Heart left ventricle (tissue), 16 donors: ENCODE results near the gene MEGF10. TPM values are rescaled to one million over a fixed set of nuclear protein-coding genes. Genes with fewer than 3 reads are reported as not detected.

Experiments
- ATAC-seq, 4 donors: fragments of 200-7000 bp; cut with Tn5 transposase; one replicate each; pipeline ENCODE4 v1.9.1; 2020 to 2022; ENCODE audit warnings: moderate library complexity in 4 of 4, mild to moderate bottlenecking in 3 of 4, moderate number of reproducible peaks in 1 of 4
- DNase-seq, 5 donors: peaks; one replicate each; pipeline ENCODE4 v3.0.0-alpha.2; 2020
- H3K27ac ChIP-seq, 12 donors: fragments of 200-600 bp; sonication (generic) in 4 of 12; one replicate each; pipeline versions ENCODE4 v1.5.0 to v1.8.0; 2016 to 2022; ENCODE audit warnings: mild to moderate bottlenecking in 2 of 12
- H3K27me3 ChIP-seq, 9 donors: fragments of 200-600 bp; sonication (generic) in 2 of 9; one replicate each; pipeline versions ENCODE4 v1.5.1 to v1.8.0; 2016 to 2022; ENCODE audit warnings: mild to moderate bottlenecking in 3 of 9
- H3K36me3 ChIP-seq, 9 donors: fragments of 200-600 bp; sonication (generic) in 2 of 9; one replicate each; pipeline versions ENCODE4 v1.5.0 to v1.8.0; 2018 to 2022; ENCODE audit warnings: mild to moderate bottlenecking in 2 of 9
- H3K4me1 ChIP-seq, 12 donors: fragments of 200-600 bp; sonication (generic) in 4 of 12; one replicate each; pipeline versions ENCODE4 v1.5.0 to v1.8.0; 2016 to 2022; ENCODE audit warnings: mild to moderate bottlenecking in 3 of 12
- H3K4me3 ChIP-seq, 12 donors: fragments of 200-600 bp; sonication (generic) in 4 of 12; one replicate each; pipeline versions ENCODE4 v1.5.0 to v1.8.0; 2017 to 2022; ENCODE audit warnings: mild to moderate bottlenecking in 9 of 12, moderate library complexity in 4 of 12
- H3K9me3 ChIP-seq, 12 donors: fragments of 200-600 bp; sonication (generic) in 4 of 12; one replicate each; pipeline versions ENCODE4 v1.5.0 to v1.8.0; 2016 to 2022; ENCODE audit warnings: mild to moderate bottlenecking in 1 of 12
- POLR2A ChIP-seq, 2 donors: fragments of 450-650 bp; IDR thresholded peaks; one replicate each; pipeline ENCODE4 v1.6.1; 2017; ENCODE audit warnings: antibody characterized with exemption in 2 of 2, mild to moderate bottlenecking in 2 of 2, moderate library complexity in 2 of 2
- WGBS, 4 donors: extraction: QIAGEN DNeasy Blood & Tissue Kit in 2 of 4; methylation state at CpG; one replicate each; pipeline versions ENCODE4 v1.1.5 to v1.1.7; 2013 to 2018; 5-methylcytosine and 5-hydroxymethylcytosine counted together
- intact Hi-C, 10 donors: fragments of 100-400 bp; cut with DNase I; formaldehyde crosslinking; loops; one replicate each; pipeline versions ENCODE4 v1.11.1 to v1.14.2; 2022
- polyA plus RNA-seq, 2 donors: library from polyadenylated mRNA; stranded (reverse); fragments of 200-250 nt; gene quantifications; one replicate each; pipeline ENCODE4 v1.2.3, GENCODE V29; 2013
- total RNA-seq, 9 donors: library from RNA; depleted of rRNA in 2 of 9; stranded (reverse); fragments of >200 nt in 2 of 9; fragmentation: NEBNext Ultra II Directional in 3 of 9; extraction: Animal tissue kit (Norgen Biotek cat#: 25700) in 3 of 9; gene quantifications; one replicate each; pipeline versions ENCODE4 v1.1.0 to v1.2.4, GENCODE V29; 2016 to 2023
- TF ChIP-seq, protein P1 (sequence below), 12 donors: fragments of 200-600 bp; sonication (generic) in 4 of 12; IDR thresholded peaks; one replicate each; pipeline versions ENCODE4 v1.5.0 to v1.8.0; 2018 to 2022; ENCODE audit warnings: antibody characterized with exemption in 12 of 12, mild to moderate bottlenecking in 5 of 12
- donor health status: ischemic (EF 13 %, LVEDD 7.1; RV severe dilation, severe dysfunction).
- donor health status: healthy with polysubstance abuse.
- donor health status: DM: no; HTN: yes; CAD: no.
- donor health status: DM: no; HTN: no; CAD: no.
- donor health status: ischemic (EF 25% LVEDD 6.9; RV normal size, moderate dysfunction).
- donor health status: ischemic (EF 25% LVEDD 5.7; RV mildly dilated, moderate dysfunction).
- donor health status: healthy.
- donor health status: DM: yes; HTN: yes; CAD: no.
- donor health status: ischemic (EF 35%, LVEDD 5.7; RV mildly dilated, moderate dysfunction).
- donor health status: nonischemic (EF 11% LVEDD 7.7; RV severe dilation, severe dysfunction).
- donor health status: DM: yes; HTN: yes; CAD: no.
- donor health status: PGD.
- donor health status: ischemic (EF 29% LVEDD 5.4; RV normal size, mild dysfunction).
- donor health status: nonischemic (EF 23%, LVEDD 6.1; RV moderate dilation, normal function).

The MEGF10 gene
- total and polyA plus RNA-seq, 11 donors = 0.04 to 1.3 (median 0.32) TPM

DNA sequence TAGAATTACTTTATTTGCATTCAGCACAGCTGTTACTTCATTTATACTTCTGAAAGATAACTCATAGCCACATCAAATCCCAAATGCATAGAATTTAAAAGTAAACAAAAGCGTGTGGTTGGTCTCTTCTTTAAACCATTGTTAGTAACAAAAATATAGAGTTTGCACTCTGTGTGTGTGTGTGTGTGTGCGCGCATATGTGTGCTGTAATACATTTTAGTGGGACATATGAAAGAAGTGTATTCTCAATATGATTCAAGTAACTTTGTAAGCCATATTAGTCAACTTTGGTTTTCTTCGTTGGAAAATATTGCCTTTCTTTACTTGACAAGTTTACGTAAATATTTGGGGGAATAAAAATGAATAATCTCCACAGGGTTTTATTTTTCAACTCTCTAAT is 120.8 kb downstream of the MEGF10 start:
- no peak for ATAC-seq
- Histone ChIP-seq H3K27me3 (no peaks in the 10 kb centered on the region), H3K9me3 (no peaks in the 10 kb centered on the region), H3K36me3 (no peaks in the 10 kb centered on the region), H3K27ac (no peak overlapping the region), H3K4me3 (no peak overlapping the region), H3K4me1 (peaks cover 0 to 14% (median 0%) of the 10 kb centered on the region in 12 donors)
- no peak for DNase-seq
- WGBS, 4 donors = 84 to 92% (median 91%) methylated on average over 5 of the region's 5 CpGs
- intact Hi-C loops = no loop called here
- no peak for TF ChIP-seq POLR2A (IDR thresholded peaks at IDR 0.05)
- TF ChIP-seq, protein P1, sequence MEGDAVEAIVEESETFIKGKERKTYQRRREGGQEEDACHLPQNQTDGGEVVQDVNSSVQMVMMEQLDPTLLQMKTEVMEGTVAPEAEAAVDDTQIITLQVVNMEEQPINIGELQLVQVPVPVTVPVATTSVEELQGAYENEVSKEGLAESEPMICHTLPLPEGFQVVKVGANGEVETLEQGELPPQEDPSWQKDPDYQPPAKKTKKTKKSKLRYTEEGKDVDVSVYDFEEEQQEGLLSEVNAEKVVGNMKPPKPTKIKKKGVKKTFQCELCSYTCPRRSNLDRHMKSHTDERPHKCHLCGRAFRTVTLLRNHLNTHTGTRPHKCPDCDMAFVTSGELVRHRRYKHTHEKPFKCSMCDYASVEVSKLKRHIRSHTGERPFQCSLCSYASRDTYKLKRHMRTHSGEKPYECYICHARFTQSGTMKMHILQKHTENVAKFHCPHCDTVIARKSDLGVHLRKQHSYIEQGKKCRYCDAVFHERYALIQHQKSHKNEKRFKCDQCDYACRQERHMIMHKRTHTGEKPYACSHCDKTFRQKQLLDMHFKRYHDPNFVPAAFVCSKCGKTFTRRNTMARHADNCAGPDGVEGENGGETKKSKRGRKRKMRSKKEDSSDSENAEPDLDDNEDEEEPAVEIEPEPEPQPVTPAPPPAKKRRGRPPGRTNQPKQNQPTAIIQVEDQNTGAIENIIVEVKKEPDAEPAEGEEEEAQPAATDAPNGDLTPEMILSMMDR (IDR thresholded peaks at IDR 0.05) = no peak

- no peak for DNase-seq
- 75 to 85% (median 79%) methylated on average over 3 of the region's 3 CpGs for WGBS, 4 donors
- H3K36me3 ChIP-seq = no peaks in the 10 kb centered on the region
- H3K27ac ChIP-seq = no peak overlapping the region
- ATAC-seq = no peak
- no peak overlapping the region for H3K4me3 ChIP-seq
- intact Hi-C loops = no loop called here
- peaks cover 0 to 14% (median 0%) of the 10 kb centered on the region in 12 donors for H3K4me1 ChIP-seq
- H3K9me3 ChIP-seq = no peaks in the 10 kb centered on the region
- no peaks in the 10 kb centered on the region for H3K27me3 ChIP-seq
- TF ChIP-seq, protein P1 (IDR thresholded peaks at IDR 0.05) = no peak
- no peak for TF ChIP-seq POLR2A (IDR thresholded peaks at IDR 0.05)
Observed at GRCh38 chr5:127412698-127413097, 122.1 kb downstream of the MEGF10 start.

DNA sequence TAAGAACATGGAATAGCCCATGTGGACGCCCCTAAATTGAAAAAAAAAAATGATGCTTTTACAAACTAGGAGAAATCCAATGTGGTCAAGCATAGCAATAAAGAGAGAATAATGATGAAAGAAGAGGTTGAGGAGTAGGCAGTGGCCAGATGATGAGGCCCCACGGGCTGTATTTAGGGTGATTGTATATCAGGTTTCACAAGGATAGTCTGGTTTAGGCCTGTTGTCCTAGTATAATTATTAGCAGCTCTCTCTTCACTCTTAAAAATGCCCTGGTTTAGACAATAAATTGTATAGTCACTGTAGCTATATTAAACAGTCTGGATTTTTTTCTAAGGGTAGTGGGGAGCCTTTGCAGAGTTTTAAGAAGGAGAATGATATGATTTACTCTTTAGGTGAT is 124.4 kb downstream of the MEGF10 start:
- H3K9me3 ChIP-seq = no peaks in the 10 kb centered on the region
- TF ChIP-seq, protein P1 (IDR thresholded peaks at IDR 0.05) = no peak
- no peak for TF ChIP-seq POLR2A (IDR thresholded peaks at IDR 0.05)
- WGBS, 4 donors = 74 to 79% (median 75%) methylated on average over 2 of the region's 2 CpGs
- no peak overlapping the region for H3K27ac ChIP-seq
- ATAC-seq (no peak), DNase-seq (no peak)
- H3K27me3 ChIP-seq = no peaks in the 10 kb centered on the region
- peaks cover 0 to 5% (median 0%) of the 10 kb centered on the region in 12 donors for H3K4me1 ChIP-seq
- intact Hi-C loops = no loop called here
- no peaks in the 10 kb centered on the region for H3K36me3 ChIP-seq
- H3K4me3 ChIP-seq = no peak overlapping the region

GRCh38 chr5:127416906-127417305 is 126.3 kb downstream of the MEGF10 start:
- WGBS, 4 donors = 94 to 96% (median 95%) methylated on average over 4 of the region's 4 CpGs
- no peaks in the 10 kb centered on the region for H3K9me3 ChIP-seq
- peaks cover 0 to 5% (median 0%) of the 10 kb centered on the region in 12 donors for H3K4me1 ChIP-seq
- no peak for DNase-seq
- H3K27ac ChIP-seq = no peak overlapping the region
- H3K27me3 ChIP-seq = no peaks in the 10 kb centered on the region
- no peak overlapping the region for H3K4me3 ChIP-seq
- ATAC-seq = no peak
- intact Hi-C loops = no loop called here
- TF ChIP-seq POLR2A (IDR thresholded peaks at IDR 0.05) = no peak
- TF ChIP-seq, protein P1 (IDR thresholded peaks at IDR 0.05) = no peak
- no peaks in the 10 kb centered on the region for H3K36me3 ChIP-seq
